ENCODE data around the gene OR10H1. TPM values are rescaled to one million over a fixed set of nuclear protein-coding genes. Genes with fewer than 3 reads are reported as not detected.
"Not testable (repeated sequence)": the region's sequence is repeated elsewhere in the genome, so short reads cannot be mapped to it uniquely, and the experiment has no call there.

Gene OR10H1
- total RNA-seq, 2 donors from 2014 or later, result not detected

DNA sequence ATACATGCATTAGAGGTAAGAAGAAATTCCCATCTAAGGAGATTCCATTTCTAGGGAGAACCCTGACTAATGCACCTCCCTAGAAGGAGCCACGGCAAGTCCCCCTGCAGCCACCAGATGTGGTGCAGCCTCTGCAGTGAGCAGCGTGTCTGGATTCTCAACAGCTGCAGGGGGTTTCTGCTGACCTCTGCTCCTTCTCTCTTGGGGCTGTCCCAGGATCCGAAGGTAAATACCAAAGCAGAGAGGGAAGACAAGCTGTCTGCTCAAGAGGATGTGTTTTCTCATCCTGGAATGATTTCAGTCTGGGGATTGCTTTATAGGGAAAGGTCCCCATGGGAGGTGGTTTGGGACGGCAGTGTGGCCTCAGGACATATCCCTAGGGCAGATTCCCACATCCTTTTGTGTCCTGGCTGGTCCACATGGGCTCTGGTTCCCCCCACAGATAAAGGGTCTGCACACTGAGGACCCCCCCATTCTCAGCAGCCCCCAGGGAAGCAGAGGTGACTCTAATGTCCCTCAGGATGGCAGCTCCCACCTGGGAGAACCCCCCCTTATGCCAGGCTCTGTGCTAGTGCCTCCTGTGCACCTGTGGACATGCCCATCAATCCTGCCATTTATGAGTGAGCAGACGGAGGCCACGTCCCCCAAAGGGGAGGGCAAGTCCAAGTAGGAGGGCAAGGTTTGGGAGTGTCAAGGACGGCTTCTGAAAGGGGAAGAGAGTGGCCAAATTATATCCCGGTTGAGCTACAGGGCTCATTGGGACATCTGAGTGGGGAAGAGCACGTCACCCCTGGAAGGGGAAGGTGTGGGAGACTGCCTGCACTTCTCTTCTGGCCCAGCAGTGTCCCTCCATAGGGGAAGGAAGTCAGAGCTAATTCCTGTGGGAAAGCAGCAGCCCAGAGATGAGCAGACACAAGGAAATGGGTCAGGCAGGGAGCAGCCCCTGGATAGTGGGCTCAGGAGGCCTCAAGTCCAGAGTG is 38.2 kb downstream of the OR10H1 start:
- no peaks in the 10 kb centered on the region for H3K9me3 ChIP-seq
- no peak overlapping the region for H3K27ac ChIP-seq
- DNase-seq (ENCODE audit: low spot score) (no peak), ATAC-seq (ENCODE audit: insufficient number of reproducible peaks, low FRiP score, low read depth) (no peak)
- no peak overlapping the region for H3K4me3 ChIP-seq
- H3K27me3 ChIP-seq (replicated peaks; ENCODE audit: insufficient read depth), result no peaks in the 10 kb centered on the region
- H3K36me3 ChIP-seq, result no peaks in the 10 kb centered on the region
- H3K4me1 ChIP-seq (ENCODE audit: control insufficient read depth in 1 of 2, low read depth in 2 of 2), result peaks cover 6 to 18% of the 10 kb centered on the region in 2 donors
- TF ChIP-seq, protein P1, sequence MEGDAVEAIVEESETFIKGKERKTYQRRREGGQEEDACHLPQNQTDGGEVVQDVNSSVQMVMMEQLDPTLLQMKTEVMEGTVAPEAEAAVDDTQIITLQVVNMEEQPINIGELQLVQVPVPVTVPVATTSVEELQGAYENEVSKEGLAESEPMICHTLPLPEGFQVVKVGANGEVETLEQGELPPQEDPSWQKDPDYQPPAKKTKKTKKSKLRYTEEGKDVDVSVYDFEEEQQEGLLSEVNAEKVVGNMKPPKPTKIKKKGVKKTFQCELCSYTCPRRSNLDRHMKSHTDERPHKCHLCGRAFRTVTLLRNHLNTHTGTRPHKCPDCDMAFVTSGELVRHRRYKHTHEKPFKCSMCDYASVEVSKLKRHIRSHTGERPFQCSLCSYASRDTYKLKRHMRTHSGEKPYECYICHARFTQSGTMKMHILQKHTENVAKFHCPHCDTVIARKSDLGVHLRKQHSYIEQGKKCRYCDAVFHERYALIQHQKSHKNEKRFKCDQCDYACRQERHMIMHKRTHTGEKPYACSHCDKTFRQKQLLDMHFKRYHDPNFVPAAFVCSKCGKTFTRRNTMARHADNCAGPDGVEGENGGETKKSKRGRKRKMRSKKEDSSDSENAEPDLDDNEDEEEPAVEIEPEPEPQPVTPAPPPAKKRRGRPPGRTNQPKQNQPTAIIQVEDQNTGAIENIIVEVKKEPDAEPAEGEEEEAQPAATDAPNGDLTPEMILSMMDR (IDR thresholded peaks at IDR 0.05), result no peak

DNA sequence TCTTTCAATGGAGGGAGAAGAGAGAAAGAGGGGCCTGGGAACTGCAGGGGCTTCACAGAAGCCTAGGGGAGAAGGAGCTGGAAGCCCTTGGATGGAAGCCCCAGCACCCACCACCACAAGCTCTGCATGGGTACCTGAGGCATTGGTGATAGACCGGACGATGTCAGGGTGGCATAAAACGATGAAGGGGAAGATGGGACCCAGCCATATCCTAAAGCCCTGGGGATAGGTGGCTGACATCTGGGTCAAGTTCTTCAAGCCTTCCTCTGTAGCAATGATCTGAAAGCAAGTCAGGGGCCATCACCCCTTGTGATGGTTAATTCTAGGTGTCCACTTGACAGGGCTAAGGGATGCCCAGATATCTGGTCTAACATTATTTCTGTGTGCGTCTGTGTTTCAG is 39.2 kb downstream of the OR10H1 start:
- DNase-seq (ENCODE audit: low spot score) (no peak), ATAC-seq (ENCODE audit: insufficient number of reproducible peaks, low FRiP score, low read depth) (no peak)
- Histone ChIP-seq H3K4me3 (no peak overlapping the region), H3K27me3 (replicated peaks; ENCODE audit: insufficient read depth) (no peaks in the 10 kb centered on the region), H3K27ac (no peak overlapping the region), H3K4me1 (ENCODE audit: control insufficient read depth in 1 of 2, low read depth in 2 of 2) (peaks cover 6 to 18% of the 10 kb centered on the region in 2 donors), H3K9me3 (no peaks in the 10 kb centered on the region), H3K36me3 (no peaks in the 10 kb centered on the region)
- TF ChIP-seq, protein P1 (IDR thresholded peaks at IDR 0.05), result no peak

DNA sequence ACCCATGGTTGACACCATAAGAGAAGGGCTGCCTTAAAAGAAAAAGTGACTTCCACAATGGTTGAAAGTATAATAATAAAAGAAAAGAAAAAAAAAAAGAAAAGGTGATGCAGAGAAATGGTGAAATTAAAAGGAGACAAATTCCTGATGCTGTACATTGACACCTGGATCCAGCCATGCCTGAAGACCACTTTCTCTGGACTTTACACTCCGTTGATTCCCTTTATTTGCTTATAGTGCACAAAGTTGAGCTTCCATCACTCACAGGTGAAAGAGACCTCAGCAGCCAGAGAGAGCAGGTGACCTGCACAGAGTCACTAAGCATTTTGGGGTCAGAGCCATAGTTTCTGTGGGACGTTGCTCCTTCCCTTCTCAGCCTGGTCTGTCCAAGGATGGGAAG is 40.2 kb downstream of the OR10H1 start:
- TF ChIP-seq, protein P1 (IDR thresholded peaks at IDR 0.05), result no peak
- no peak for ATAC-seq (ENCODE audit: insufficient number of reproducible peaks, low FRiP score, low read depth)
- no peak overlapping the region for H3K4me3 ChIP-seq

DNA sequence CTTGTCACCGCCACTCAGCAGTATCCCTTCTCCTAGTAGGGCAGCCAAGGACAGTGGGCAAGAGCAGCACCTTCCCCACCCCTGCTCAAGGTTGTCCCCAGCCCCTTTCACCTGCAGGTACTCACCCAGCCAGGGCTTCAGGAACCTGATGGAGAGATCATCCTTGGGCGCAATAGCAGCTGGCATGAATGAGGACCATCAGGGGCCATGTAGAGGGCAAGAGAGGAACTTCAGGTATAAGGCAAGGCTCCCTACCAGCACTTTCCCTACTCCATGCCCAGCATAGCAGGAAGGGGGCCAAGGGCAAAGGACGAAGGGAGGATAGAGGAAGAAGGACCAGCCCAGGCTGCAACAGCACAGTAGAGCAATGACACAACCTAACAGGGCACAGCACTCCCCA is 41.3 kb downstream of the OR10H1 start:
- not testable (repeated sequence) for H3K27me3 ChIP-seq (replicated peaks; ENCODE audit: insufficient read depth); H3K36me3 ChIP-seq; DNase-seq (ENCODE audit: low spot score); H3K27ac ChIP-seq; H3K9me3 ChIP-seq; H3K4me1 ChIP-seq (ENCODE audit: control insufficient read depth in 1 of 2, low read depth in 2 of 2); H3K4me3 ChIP-seq; ATAC-seq (ENCODE audit: insufficient number of reproducible peaks, low FRiP score, low read depth)

More for the DNA sequence above, 40.2 kb downstream of the OR10H1 start:
- no peaks in the 10 kb centered on the region for H3K9me3 ChIP-seq
- H3K27me3 ChIP-seq (replicated peaks; ENCODE audit: insufficient read depth), result no peaks in the 10 kb centered on the region
- H3K4me1 ChIP-seq (ENCODE audit: control insufficient read depth in 1 of 2, low read depth in 2 of 2), result peaks cover 3 to 9% of the 10 kb centered on the region in 2 donors
- H3K36me3 ChIP-seq, result no peaks in the 10 kb centered on the region
- H3K27ac ChIP-seq, result no peak overlapping the region
- DNase-seq (ENCODE audit: low spot score), result no peak

DNA sequence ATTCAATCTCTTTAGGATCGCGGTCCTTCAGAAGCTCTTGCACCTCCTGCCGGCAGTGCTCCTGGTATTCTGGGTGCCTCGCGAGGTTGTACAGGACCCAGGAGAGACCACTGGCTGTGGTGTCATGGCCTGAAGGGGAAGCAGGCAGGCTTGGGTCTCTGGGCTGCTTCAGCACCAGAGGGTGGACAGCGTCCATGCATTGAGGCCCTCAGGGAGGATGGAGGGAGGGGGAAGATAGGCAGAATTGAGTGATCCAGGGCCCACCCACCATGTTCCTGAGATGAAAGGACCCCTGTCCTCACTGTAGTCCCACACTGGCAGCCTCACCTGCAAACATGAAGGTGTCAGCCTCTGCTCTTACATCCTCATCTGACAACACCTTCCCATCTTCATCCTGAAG is 45.9 kb downstream of the OR10H1 start:
- DNase-seq (ENCODE audit: low spot score) (no peak), ATAC-seq (ENCODE audit: insufficient number of reproducible peaks, low FRiP score, low read depth) (no peak)
- no peaks in the 10 kb centered on the region for H3K27me3 ChIP-seq (replicated peaks; ENCODE audit: insufficient read depth)
- H3K27ac ChIP-seq, result no peak overlapping the region
- H3K4me1 ChIP-seq (ENCODE audit: control insufficient read depth in 1 of 2, low read depth in 2 of 2), result no peaks in the 10 kb centered on the region
- no peaks in the 10 kb centered on the region for H3K36me3 ChIP-seq
- H3K4me3 ChIP-seq, result no peak overlapping the region
- no peaks in the 10 kb centered on the region for H3K9me3 ChIP-seq
- TF ChIP-seq, protein P1 (IDR thresholded peaks at IDR 0.05), result no peak

Data from thoracic aorta (tissue), 2 donors.